ENCODE data around the gene PALLD. TPM values are rescaled to one million over a fixed set of nuclear protein-coding genes. Genes with fewer than 3 reads are reported as not detected.

The PALLD gene
- total and polyA plus RNA-seq, 2 of the 8 experiments (the other 6 are each of a cell fraction or from before 2014, with no cell fraction given), result 10.5 to 25.0 TPM

DNA sequence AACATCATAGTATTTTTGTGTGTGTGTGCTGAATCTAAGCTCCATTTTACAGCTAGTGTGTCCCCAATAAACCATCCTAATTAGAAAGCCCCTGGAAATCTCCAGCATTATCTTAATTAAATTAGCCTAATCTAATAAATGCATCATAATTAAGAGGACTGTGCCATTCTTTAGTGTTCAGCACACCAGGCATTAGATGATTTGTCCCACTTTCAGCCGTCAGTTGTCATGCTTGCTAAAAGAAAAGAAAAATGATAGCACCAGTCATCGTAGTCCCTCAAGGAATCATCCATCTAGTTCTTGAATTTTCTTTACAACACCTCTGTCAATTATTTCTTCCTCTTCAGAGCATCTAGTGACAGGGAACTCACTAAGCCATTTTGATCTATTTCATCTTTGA, 155.9 kb downstream of the PALLD start:
- no peak overlapping the region for H4K91ac ChIP-seq (replicated peaks; ENCODE audit: insufficient read length, low read length)
- FAIRE-seq, result no peak
- TF ChIP-seq, protein P1, sequence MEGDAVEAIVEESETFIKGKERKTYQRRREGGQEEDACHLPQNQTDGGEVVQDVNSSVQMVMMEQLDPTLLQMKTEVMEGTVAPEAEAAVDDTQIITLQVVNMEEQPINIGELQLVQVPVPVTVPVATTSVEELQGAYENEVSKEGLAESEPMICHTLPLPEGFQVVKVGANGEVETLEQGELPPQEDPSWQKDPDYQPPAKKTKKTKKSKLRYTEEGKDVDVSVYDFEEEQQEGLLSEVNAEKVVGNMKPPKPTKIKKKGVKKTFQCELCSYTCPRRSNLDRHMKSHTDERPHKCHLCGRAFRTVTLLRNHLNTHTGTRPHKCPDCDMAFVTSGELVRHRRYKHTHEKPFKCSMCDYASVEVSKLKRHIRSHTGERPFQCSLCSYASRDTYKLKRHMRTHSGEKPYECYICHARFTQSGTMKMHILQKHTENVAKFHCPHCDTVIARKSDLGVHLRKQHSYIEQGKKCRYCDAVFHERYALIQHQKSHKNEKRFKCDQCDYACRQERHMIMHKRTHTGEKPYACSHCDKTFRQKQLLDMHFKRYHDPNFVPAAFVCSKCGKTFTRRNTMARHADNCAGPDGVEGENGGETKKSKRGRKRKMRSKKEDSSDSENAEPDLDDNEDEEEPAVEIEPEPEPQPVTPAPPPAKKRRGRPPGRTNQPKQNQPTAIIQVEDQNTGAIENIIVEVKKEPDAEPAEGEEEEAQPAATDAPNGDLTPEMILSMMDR (IDR thresholded peaks at IDR 0.05; ENCODE audit: control extremely low read depth in 1 of 3, insufficient read depth in 1 of 3, low read depth in 1 of 3, low read length in 3 of 3), result no peak
- no peak for TF ChIP-seq TAF1 (IDR thresholded peaks at IDR 0.05; ENCODE audit: low read depth, low read length)
- no peak for TF ChIP-seq JUND (IDR thresholded peaks at IDR 0.05; ENCODE audit: low read length)
- TF ChIP-seq, protein P2, sequence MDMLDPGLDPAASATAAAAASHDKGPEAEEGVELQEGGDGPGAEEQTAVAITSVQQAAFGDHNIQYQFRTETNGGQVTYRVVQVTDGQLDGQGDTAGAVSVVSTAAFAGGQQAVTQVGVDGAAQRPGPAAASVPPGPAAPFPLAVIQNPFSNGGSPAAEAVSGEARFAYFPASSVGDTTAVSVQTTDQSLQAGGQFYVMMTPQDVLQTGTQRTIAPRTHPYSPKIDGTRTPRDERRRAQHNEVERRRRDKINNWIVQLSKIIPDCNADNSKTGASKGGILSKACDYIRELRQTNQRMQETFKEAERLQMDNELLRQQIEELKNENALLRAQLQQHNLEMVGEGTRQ (IDR thresholded peaks at IDR 0.05; ENCODE audit: low read length), result no peak
- TF ChIP-seq NRF1 (IDR thresholded peaks at IDR 0.05; ENCODE audit: low read depth, low read length), result no peak
- no peak for TF ChIP-seq EZH2 (IDR thresholded peaks at IDR 0.05; ENCODE audit: low read depth, low read length, severe bottlenecking)
- no peak overlapping the region for H3K18ac ChIP-seq (ENCODE audit: extremely low read depth, low read length)
- H2BK20ac ChIP-seq (ENCODE audit: low read length), result no peak overlapping the region
- H3K23me2 ChIP-seq (ENCODE audit: low read depth, low read length), result no peaks in the 10 kb centered on the region
- H4K20me1 ChIP-seq (replicated peaks in 1 of 2; ENCODE audit: control insufficient read depth in 1 of 2, insufficient read depth in 2 of 2, low read length in 2 of 2), result no peaks in the 10 kb centered on the region
- POLR2A ChIA-PET (ENCODE audit: partially characterized antibody), result interaction anchor here (1.4 kb wide), 1 partner anchor 16 kb away, joined by 3 read pairs; no protein-coding TSS in a partner anchor
- no peak overlapping the region for H2BK120ac ChIP-seq (replicated peaks; ENCODE audit: low read depth, low read length)
- DNase-seq (ENCODE audit: low read depth in 1 of 2, low spot score in 2 of 2), result no peak
- H2AFZ ChIP-seq (ENCODE audit: low read length), result no peak overlapping the region
- no peak overlapping the region for H3K14ac ChIP-seq (ENCODE audit: insufficient read length)
- H4K5ac ChIP-seq (ENCODE audit: insufficient read length, low read depth, low read length), result no peak overlapping the region
- no peak overlapping the region for H3K4me2 ChIP-seq (ENCODE audit: insufficient read depth in 1 of 2, low read depth in 2 of 2, low read length in 2 of 2)
- H3K36me3 ChIP-seq (ENCODE audit: control insufficient read depth in 2 of 4, insufficient read depth in 4 of 4, low read length in 3 of 4), result no peaks in the 10 kb centered on the region
- no peaks in the 10 kb centered on the region for H3K79me1 ChIP-seq (ENCODE audit: low read depth, low read length)
- no peaks in the 10 kb centered on the region for H3K79me2 ChIP-seq (ENCODE audit: control insufficient read depth in 1 of 2, insufficient read depth in 2 of 2, low read length in 2 of 2)
- H3K23ac ChIP-seq (ENCODE audit: insufficient read length), result no peak overlapping the region
- no peaks in the 10 kb centered on the region for H3K9me3 ChIP-seq (ENCODE audit: insufficient read depth in 2 of 2, low read depth in 1 of 2, low read length in 1 of 2)
- H3K27me3 ChIP-seq (replicated peaks in 1 of 4; ENCODE audit: control insufficient read depth in 3 of 4, extremely low read depth in 1 of 4, insufficient read depth in 3 of 4, low read length in 3 of 4), result no peaks in the 10 kb centered on the region
- H3K4me3 ChIP-seq (ENCODE audit: extremely low read depth in 1 of 4, insufficient read depth in 2 of 4, low read depth in 3 of 4, low read length in 4 of 4), result no peak overlapping the region
- no peak overlapping the region for H3K27ac ChIP-seq (ENCODE audit: low read depth, low read length)
- no peak overlapping the region for H3K9ac ChIP-seq (replicated peaks in 1 of 4; ENCODE audit: extremely low read depth in 1 of 4, low read depth in 3 of 4, low read length in 3 of 4)
- H4K8ac ChIP-seq (ENCODE audit: extremely low read depth, insufficient read depth, low read length), result no peak overlapping the region
- WGBS, 2 experiments (ENCODE audit: extremely low coverage in 1 of 2, insufficient coverage in 1 of 2, insufficient read length in 1 of 2, insufficient replicate concordance in 2 of 2, low coverage in 1 of 2, low lambda C conversion rate in 2 of 2, missing lambda C conversion rate in 1 of 2), result 91% methylated on average over 2 of the region's 2 CpGs; no CpG with 5 or more reads in 1 of the 2 experiments
- no peak overlapping the region for H2BK12ac ChIP-seq (ENCODE audit: low read depth, low read length)
- H2BK15ac ChIP-seq (ENCODE audit: low read length), result no peak overlapping the region
- no peak overlapping the region for H3K4ac ChIP-seq (replicated peaks; ENCODE audit: insufficient read length, low read depth, low read length)
- H3K4me1 ChIP-seq (replicated peaks in 1 of 4; ENCODE audit: control insufficient read depth in 3 of 4, insufficient read depth in 4 of 4, low read length in 3 of 4), result peaks cover 0 to 6% (median 2%) of the 10 kb centered on the region in 4 experiments; a peak in 2 of 7 replicates
- H3K56ac ChIP-seq (replicated peaks; ENCODE audit: insufficient read length, low read depth, low read length), result no peak overlapping the region
- CTCF ChIA-PET (ENCODE audit: partially characterized antibody), result interaction anchor here (0.6 to 1.6 kb wide), 4 partner anchors 10 to 279 kb away, joined by 3 to 4 read pairs (median 4); no protein-coding TSS in a partner anchor
- no peak overlapping the region for H2BK5ac ChIP-seq (ENCODE audit: low read depth, low read length)
- no peak overlapping the region for H2AK5ac ChIP-seq (ENCODE audit: low read depth, low read length)

Data from H1 (cell line).